NCI-H2171 treated with DMSO at 0.1 percent for 48 hours (cell line): Measurements from ENCODE around the gene MTHFS.

Experiments
- DNase-seq: peaks from one replicate; lab custom pipeline; 2025; lab: John Stamatoyannopoulos, UW

Gene MTHFS

GRCh38 chr15:79875213-79875612 is 21.6 kb downstream of the MTHFS start:
- DNase-seq: no peak

- no peak for DNase-seq
Measured at GRCh38 chr15:79874242-79874641, 22.6 kb downstream of the MTHFS start.

GRCh38 chr15:79872358-79873017 is 24.3 kb downstream of the MTHFS start:
- DNase-seq: no peak

- no peak for DNase-seq
Measured at GRCh38 chr15:79868554-79868953, 28.3 kb downstream of the MTHFS start.

GRCh38 chr15:79863886-79864285 is 32.9 kb downstream of the MTHFS start:
- peak; percentile 27 for DNase-seq

- DNase-seq: no peak
Measured at GRCh38 chr15:79862191-79862590, 34.6 kb downstream of the MTHFS start.

- DNase-seq: no peak
Measured at GRCh38 chr15:79860661-79861060, 36.2 kb downstream of the MTHFS start.

- peak; percentile 49 for DNase-seq
Measured at GRCh38 chr15:79858469-79858868, 38.3 kb downstream of the MTHFS start.

GRCh38 chr15:79853492-79854328 is 43.1 kb downstream of the MTHFS start:
- DNase-seq: peak; percentile 75

GRCh38 chr15:79849789-79850188 is 47.0 kb downstream of the MTHFS start:
- peak; percentile 38 for DNase-seq

- DNase-seq: no peak
Measured at GRCh38 chr15:79846539-79846938, 50.3 kb downstream of the MTHFS start.

GRCh38 chr15:79844221-79844620 is 52.6 kb downstream of the MTHFS start:
- DNase-seq: no peak

GRCh38 chr15:79837846-79838245 is 59.0 kb downstream of the MTHFS start:
- no peak for DNase-seq

GRCh38 chr15:79834495-79834894 is 62.3 kb downstream of the MTHFS start:
- peak; percentile 93 for DNase-seq

- no peak for DNase-seq
Measured at GRCh38 chr15:79832367-79833120, 64.3 kb downstream of the MTHFS start.

GRCh38 chr15:79831604-79832003 is 65.2 kb downstream of the MTHFS start:
- DNase-seq: no peak

GRCh38 chr15:79829950-79830349 is 66.9 kb downstream of the MTHFS start:
- no peak for DNase-seq

- no peak for DNase-seq
Measured at GRCh38 chr15:79828447-79828846, 68.4 kb downstream of the MTHFS start.

GRCh38 chr15:79826800-79827199 is 70.0 kb downstream of the MTHFS start:
- DNase-seq: no peak

- no peak for DNase-seq
Measured at GRCh38 chr15:79824136-79824701, 72.6 kb downstream of the MTHFS start.

- no peak for DNase-seq
Measured at GRCh38 chr15:79820820-79821219, 76.0 kb downstream of the MTHFS start.

GRCh38 chr15:79820176-79820575 is 76.6 kb downstream of the MTHFS start:
- DNase-seq: no peak
